GM18499 (cell line): ENCODE measurements around the gene SMAD6.

Experiments used
- ATAC-seq: cut with Tn5 transposase; IDR thresholded peaks from one replicate; pipeline ENCODE4 v1.9.1; 2021; ENCODE audit warnings: moderate number of reproducible peaks; ENCODE audit not compliant: insufficient read depth, unreplicated experiment

The SMAD6 gene

GRCh38 chr15:66831801-66832390 is 129.9 kb downstream of the SMAD6 start:
- no peak for ATAC-seq
